Stimulated activated CD4-positive, alpha-beta T cell treated with anti-CD3 and anti-CD28 coated beads, Interleukin-1b, Interleukin-23, amount 100 ng/mL, for 48 hours (primary cell): ENCODE data around the gene DCDC2B.

Experiments
- DNase-seq: peaks from one replicate; pipeline ENCODE4 v3.0.0-alpha.2; 2020

DCDC2B gene

DNA sequence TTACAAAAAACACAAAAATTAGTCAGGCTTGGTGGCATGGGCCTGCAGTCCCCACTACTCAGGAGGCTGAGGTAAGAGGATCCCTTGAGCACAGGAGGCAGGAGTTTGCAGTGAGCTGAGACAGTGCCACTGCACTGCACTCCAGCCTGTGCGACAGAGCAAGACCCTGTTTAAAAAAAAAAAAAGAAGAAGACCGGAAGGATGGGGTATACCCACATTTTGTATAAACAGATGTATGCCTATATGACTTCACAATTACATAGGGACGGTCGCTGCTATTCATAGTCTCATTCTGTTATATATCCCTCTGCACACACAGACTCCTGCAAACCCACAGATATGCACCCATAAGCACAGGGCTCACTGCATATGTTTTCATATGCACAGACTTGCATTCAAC lies 54.9 kb downstream of the DCDC2B start:
- no peak for DNase-seq
